ENCODE data around the gene EHD3. TPM values are rescaled to one million over a fixed set of nuclear protein-coding genes. Genes with fewer than 3 reads are reported as not detected.

The EHD3 gene
- total RNA-seq, 1 donor from 2014 or later, result 1.9 TPM

- intact Hi-C loops (cut with micrococcal nuclease), result no loop called here
- Mint-ChIP-seq H3K4me1 (ENCODE audit: low read depth) (peaks cover 16% of the 10 kb centered on the region), H3K4me3 (no peak overlapping the region), H3K9me3 (no peaks in the 10 kb centered on the region), H3K27me3 (ENCODE audit: insufficient read depth) (no peaks in the 10 kb centered on the region), H3K27ac (no peak overlapping the region), H3K36me3 (ENCODE audit: low read depth) (no peaks in the 10 kb centered on the region)
- no peak for DNase-seq (ENCODE audit: low spot score)
Measured at GRCh38 chr2:31241625-31242270, 7.8 kb downstream of the EHD3 start.

DNA sequence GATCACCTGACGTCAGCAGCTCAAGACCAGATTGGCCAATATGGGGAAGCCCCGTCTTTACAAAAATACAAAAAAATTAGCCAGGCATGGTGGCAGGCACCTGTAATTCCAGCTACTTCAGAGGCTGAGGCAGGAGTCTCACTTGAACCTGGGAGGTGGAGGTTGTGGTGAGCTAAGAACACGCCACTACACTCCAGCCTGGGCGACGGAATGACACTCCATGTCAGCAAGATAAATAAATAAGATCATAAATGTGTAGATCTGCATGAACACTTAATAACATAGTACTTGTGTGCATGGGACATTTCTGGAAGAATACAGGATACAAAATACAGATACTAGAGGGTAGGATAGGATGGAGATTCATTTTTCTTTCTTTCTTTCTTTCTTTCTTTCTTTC is 9.1 kb downstream of the EHD3 start:
- no peak overlapping the region for H3K4me3 Mint-ChIP-seq
- H3K9me3 Mint-ChIP-seq, result no peaks in the 10 kb centered on the region
- DNase-seq (ENCODE audit: low spot score), result no peak
- H3K27me3 Mint-ChIP-seq (ENCODE audit: insufficient read depth), result no peaks in the 10 kb centered on the region
- H3K36me3 Mint-ChIP-seq (ENCODE audit: low read depth), result no peaks in the 10 kb centered on the region
- H3K4me1 Mint-ChIP-seq (ENCODE audit: low read depth), result peaks cover 16% of the 10 kb centered on the region
- no peak overlapping the region for H3K27ac Mint-ChIP-seq
- intact Hi-C loops (cut with micrococcal nuclease), result no loop called here

GRCh38 chr2:31244101-31244500 is 10.1 kb downstream of the EHD3 start:
- Mint-ChIP-seq H3K4me1 (ENCODE audit: low read depth) (peaks cover 16% of the 10 kb centered on the region), H3K36me3 (ENCODE audit: low read depth) (no peaks in the 10 kb centered on the region), H3K9me3 (no peaks in the 10 kb centered on the region), H3K4me3 (no peak overlapping the region), H3K27ac (no peak overlapping the region), H3K27me3 (ENCODE audit: insufficient read depth) (no peaks in the 10 kb centered on the region)
- DNase-seq (ENCODE audit: low spot score), result no peak
- intact Hi-C loops (cut with micrococcal nuclease), result no loop called here

- H3K27me3 Mint-ChIP-seq (ENCODE audit: insufficient read depth), result no peaks in the 10 kb centered on the region
- no peak for DNase-seq (ENCODE audit: low spot score)
- intact Hi-C loops (cut with micrococcal nuclease), result no loop called here
- H3K36me3 Mint-ChIP-seq (ENCODE audit: low read depth), result no peaks in the 10 kb centered on the region
- H3K9me3 Mint-ChIP-seq, result no peaks in the 10 kb centered on the region
- H3K4me1 Mint-ChIP-seq (ENCODE audit: low read depth), result peaks cover 11% of the 10 kb centered on the region
- no peak overlapping the region for H3K27ac Mint-ChIP-seq
- no peak overlapping the region for H3K4me3 Mint-ChIP-seq
Measured at GRCh38 chr2:31246184-31246852, 12.4 kb downstream of the EHD3 start.

DNA sequence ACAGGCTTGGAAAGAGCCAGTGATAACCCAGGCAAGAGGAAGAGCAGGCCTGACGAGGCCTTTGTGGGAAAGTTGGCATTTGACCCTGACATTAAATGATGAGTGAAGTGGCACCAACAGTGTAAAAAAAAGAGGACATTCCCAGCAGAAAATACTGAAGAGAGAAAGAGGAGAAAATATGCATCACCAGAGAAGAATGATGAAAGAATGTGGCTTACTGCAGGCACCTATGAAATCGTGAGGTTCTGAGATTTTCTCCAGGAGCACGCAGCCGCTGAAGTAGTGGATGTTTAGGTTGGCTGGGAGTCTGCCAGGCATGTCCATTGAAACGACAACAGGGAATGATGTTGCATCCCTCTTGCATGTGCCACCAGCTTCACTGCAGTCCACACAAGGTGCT is 13.8 kb downstream of the EHD3 start:
- H3K27ac Mint-ChIP-seq, result no peak overlapping the region
- H3K4me1 Mint-ChIP-seq (ENCODE audit: low read depth), result no peaks in the 10 kb centered on the region
- DNase-seq (ENCODE audit: low spot score), result no peak
- H3K36me3 Mint-ChIP-seq (ENCODE audit: low read depth), result no peaks in the 10 kb centered on the region
- intact Hi-C loops (cut with micrococcal nuclease), result no loop called here
- H3K9me3 Mint-ChIP-seq, result no peaks in the 10 kb centered on the region
- no peak overlapping the region for H3K4me3 Mint-ChIP-seq
- H3K27me3 Mint-ChIP-seq (ENCODE audit: insufficient read depth), result no peaks in the 10 kb centered on the region

DNA sequence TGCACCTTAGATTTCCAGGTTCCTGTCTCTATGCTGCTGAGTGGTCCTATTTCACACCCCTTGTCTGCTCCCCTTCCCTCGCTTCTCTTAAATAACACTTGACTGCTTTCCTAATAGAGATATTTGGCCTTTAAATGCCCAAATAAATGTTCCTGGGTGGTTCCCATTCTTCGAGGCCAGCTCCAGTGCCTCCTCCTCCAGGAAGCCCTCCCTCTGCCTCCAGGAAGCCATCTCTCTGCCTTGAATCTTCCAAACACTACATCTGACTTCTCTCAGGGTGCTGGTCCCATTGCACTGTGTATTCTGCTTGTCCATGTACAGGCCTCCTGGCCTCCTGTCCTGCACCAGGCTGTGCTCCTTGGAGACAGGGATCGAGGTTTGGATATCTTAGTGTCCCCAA is 14.2 kb downstream of the EHD3 start:
- H3K9me3 Mint-ChIP-seq, result no peaks in the 10 kb centered on the region
- H3K4me1 Mint-ChIP-seq (ENCODE audit: low read depth), result peaks cover under 1% of the 10 kb centered on the region
- DNase-seq (ENCODE audit: low spot score), result no peak
- no peak overlapping the region for H3K27ac Mint-ChIP-seq
- no peak overlapping the region for H3K4me3 Mint-ChIP-seq
- H3K27me3 Mint-ChIP-seq (ENCODE audit: insufficient read depth), result no peaks in the 10 kb centered on the region
- no peaks in the 10 kb centered on the region for H3K36me3 Mint-ChIP-seq (ENCODE audit: low read depth)
- intact Hi-C loops (cut with micrococcal nuclease), result no loop called here

DNA sequence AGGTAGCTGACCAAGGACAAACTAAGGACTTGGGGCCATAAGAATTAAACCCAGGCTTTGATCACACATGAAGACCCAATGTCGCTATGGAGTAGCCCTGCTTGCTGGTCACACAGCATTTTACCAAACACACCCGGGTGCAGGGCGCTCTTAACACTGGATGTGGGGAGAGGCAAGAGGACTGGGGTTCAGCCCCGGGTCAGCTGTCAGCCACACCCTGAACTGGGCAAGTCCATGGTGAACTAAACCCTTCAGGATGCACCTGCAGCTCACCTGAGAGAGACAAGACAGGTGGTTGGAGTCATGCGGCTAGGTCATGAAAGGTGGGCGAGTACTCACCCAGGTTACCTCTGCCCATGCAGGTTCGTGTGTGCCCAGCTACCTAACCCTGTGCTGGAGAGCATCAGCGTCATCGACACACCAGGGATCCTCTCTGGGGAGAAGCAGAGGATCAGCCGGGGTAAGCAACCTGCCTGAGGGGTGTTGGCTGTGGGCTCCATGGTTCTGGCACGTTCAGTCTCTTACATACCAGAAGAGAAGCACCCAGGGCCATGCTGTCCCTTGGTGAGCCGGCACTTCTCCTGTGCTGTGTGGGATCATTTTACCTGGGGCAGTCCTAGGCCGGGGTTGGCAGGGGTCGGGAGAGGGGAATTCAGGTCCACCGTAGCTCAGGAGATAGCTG is 15.2 kb downstream of the EHD3 start:
- Mint-ChIP-seq H3K27me3 (ENCODE audit: insufficient read depth) (no peaks in the 10 kb centered on the region), H3K4me3 (no peak overlapping the region), H3K27ac (no peak overlapping the region)

GRCh38 chr2:31251018-31251417 is 17.1 kb downstream of the EHD3 start:
- peaks cover 4% of the 10 kb centered on the region for H3K4me1 Mint-ChIP-seq (ENCODE audit: low read depth)
- no peak overlapping the region for H3K27ac Mint-ChIP-seq
- DNase-seq (ENCODE audit: low spot score), result no peak
- no peaks in the 10 kb centered on the region for H3K27me3 Mint-ChIP-seq (ENCODE audit: insufficient read depth)
- H3K9me3 Mint-ChIP-seq, result no peaks in the 10 kb centered on the region
- H3K4me3 Mint-ChIP-seq, result no peak overlapping the region
- H3K36me3 Mint-ChIP-seq (ENCODE audit: low read depth), result no peaks in the 10 kb centered on the region
- intact Hi-C loops (cut with micrococcal nuclease), result no loop called here

More for the DNA sequence above, 15.2 kb downstream of the EHD3 start:
- Mint-ChIP-seq H3K4me1 (ENCODE audit: low read depth) (peaks cover 4% of the 10 kb centered on the region), H3K36me3 (ENCODE audit: low read depth) (no peaks in the 10 kb centered on the region), H3K9me3 (no peaks in the 10 kb centered on the region)
- intact Hi-C loops (cut with micrococcal nuclease), result no loop called here
- no peak for DNase-seq (ENCODE audit: low spot score)

DNA sequence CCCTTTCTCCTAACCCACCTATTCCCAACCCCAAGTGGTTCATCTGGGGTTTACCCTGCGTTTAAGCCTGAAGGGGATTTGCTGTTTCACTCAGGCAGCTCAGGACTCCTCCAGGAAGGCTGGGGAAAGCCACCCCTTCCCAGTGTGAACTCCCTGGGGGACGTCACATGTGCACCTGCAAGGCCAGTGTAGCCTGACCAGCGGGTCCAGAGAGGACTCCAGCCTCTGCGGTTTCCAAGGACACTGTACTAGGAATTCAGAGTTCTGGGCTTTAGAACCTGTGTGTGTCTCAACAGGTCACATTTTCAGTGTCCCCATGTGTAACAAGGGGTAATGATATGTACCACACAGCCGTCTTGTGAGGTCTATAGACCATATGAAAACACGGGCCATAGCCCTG is 17.9 kb downstream of the EHD3 start:
- Mint-ChIP-seq H3K36me3 (ENCODE audit: low read depth) (no peaks in the 10 kb centered on the region), H3K4me3 (no peak overlapping the region), H3K4me1 (ENCODE audit: low read depth) (peaks cover 4% of the 10 kb centered on the region), H3K27me3 (ENCODE audit: insufficient read depth) (no peaks in the 10 kb centered on the region), H3K9me3 (no peaks in the 10 kb centered on the region), H3K27ac (no peak overlapping the region)
- intact Hi-C loops (cut with micrococcal nuclease), result no loop called here
- no peak for DNase-seq (ENCODE audit: low spot score)

- H3K27me3 Mint-ChIP-seq (ENCODE audit: insufficient read depth), result no peaks in the 10 kb centered on the region
- peaks cover 4% of the 10 kb centered on the region for H3K4me1 Mint-ChIP-seq (ENCODE audit: low read depth)
- no peak for DNase-seq (ENCODE audit: low spot score)
- no peak overlapping the region for H3K27ac Mint-ChIP-seq
- intact Hi-C loops (cut with micrococcal nuclease), result no loop called here
- no peak overlapping the region for H3K4me3 Mint-ChIP-seq
- H3K36me3 Mint-ChIP-seq (ENCODE audit: low read depth), result no peaks in the 10 kb centered on the region
- H3K9me3 Mint-ChIP-seq, result no peaks in the 10 kb centered on the region
Measured at GRCh38 chr2:31253356-31254131, 19.6 kb downstream of the EHD3 start.

- Mint-ChIP-seq H3K27me3 (ENCODE audit: insufficient read depth) (no peaks in the 10 kb centered on the region), H3K9me3 (no peaks in the 10 kb centered on the region), H3K36me3 (ENCODE audit: low read depth) (no peaks in the 10 kb centered on the region), H3K27ac (no peak overlapping the region), H3K4me1 (ENCODE audit: low read depth) (peaks cover 4% of the 10 kb centered on the region), H3K4me3 (no peak overlapping the region)
- intact Hi-C loops (cut with micrococcal nuclease), result no loop called here
- no peak for DNase-seq (ENCODE audit: low spot score)
Measured at GRCh38 chr2:31254237-31255203, 20.6 kb downstream of the EHD3 start.

DNA sequence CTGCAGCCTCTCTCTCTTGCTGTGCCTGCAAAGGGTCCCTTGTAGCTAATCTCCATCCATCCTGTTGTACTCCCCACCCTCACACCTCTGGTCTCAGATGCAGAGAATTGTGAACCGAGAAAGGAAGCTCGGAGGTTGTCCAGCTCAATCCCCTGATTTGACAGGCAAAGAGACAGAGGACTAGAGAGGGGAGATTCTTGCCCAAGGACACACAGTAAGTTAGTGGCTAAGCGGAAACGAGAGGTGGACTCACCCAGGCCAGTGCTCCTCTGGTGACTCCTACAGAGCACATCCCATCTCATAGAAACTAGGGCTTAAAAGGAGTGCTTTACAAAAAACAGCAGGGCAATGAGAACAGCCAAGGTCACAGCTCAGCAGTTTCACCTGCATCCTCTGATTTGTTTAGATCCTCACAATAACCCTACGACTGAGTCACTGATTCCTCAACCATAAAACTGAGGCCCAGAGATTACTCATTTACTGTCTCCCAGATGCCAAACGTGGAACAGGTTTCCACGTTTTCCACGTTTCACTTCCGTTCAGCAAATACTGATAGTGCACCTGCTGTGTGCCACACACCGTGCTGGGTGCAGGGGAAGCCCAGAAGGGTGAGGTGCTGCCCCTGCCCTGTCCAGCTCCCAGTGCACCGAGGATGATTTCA is 22.1 kb downstream of the EHD3 start:
- H3K27me3 Mint-ChIP-seq (ENCODE audit: insufficient read depth), result no peaks in the 10 kb centered on the region
- H3K36me3 Mint-ChIP-seq (ENCODE audit: low read depth), result no peaks in the 10 kb centered on the region
- no peak overlapping the region for H3K4me3 Mint-ChIP-seq
- peaks cover 4% of the 10 kb centered on the region for H3K4me1 Mint-ChIP-seq (ENCODE audit: low read depth)
- no peak overlapping the region for H3K27ac Mint-ChIP-seq
- intact Hi-C loops (cut with micrococcal nuclease), result no loop called here
- no peak for DNase-seq (ENCODE audit: low spot score)
- H3K9me3 Mint-ChIP-seq, result no peaks in the 10 kb centered on the region

Measured in activated T-helper 1 cell treated with anti-CD3 and anti-CD28 coated beads, Interleukin-12 subunit alpha, Interleukin-12 subunit beta, Interleukin-2, Interleukin-4 antibody, amounts not matched to agents 30 ng/mL and 10 ng/mL and 1 ng/mL, durations not matched to agents 14 hours and 24 hours and 36 hours (primary cell).